Left lung (tissue), 10 donors: Measurements from ENCODE around the gene FGFR4. TPM values are rescaled to one million over a fixed set of nuclear protein-coding genes. Genes with fewer than 3 reads are reported as not detected.

Source experiments
- ATAC-seq: fragments of 200-7000 bp; cut with Tn5 transposase; one replicate; pipeline ENCODE4 v1.9.1; 2020; ENCODE audit warnings: moderate library complexity
- DNase-seq, 4 donors: peaks; one replicate each; pipeline ENCODE4 v3.0.0-alpha.2; 2013 to 2020
- H3K27ac ChIP-seq, 2 donors: fragments of 200-600 bp; sonication (generic) in 1 of 2; one replicate each; pipeline versions ENCODE4 v1.5.0 to v1.8.0; 2020 to 2021
- H3K27me3 ChIP-seq, 2 donors: fragments of 200-600 bp; sonication (generic) in 1 of 2; one replicate each; pipeline versions ENCODE4 v1.5.0 to v1.8.0; 2020 to 2021
- H3K36me3 ChIP-seq, 2 donors: fragments of 200-600 bp; sonication (generic) in 1 of 2; one replicate each; pipeline versions ENCODE4 v1.5.0 to v1.8.0; 2020 to 2021
- H3K4me1 ChIP-seq, 2 donors: fragments of 200-600 bp; one replicate each; pipeline ENCODE4 v1.8.0; 2021
- H3K4me3 ChIP-seq, 2 donors: fragments of 200-600 bp; sonication (generic) in 1 of 2; one replicate each; pipeline versions ENCODE4 v1.5.0 to v1.8.0; 2020 to 2021; ENCODE audit warnings: mild to moderate bottlenecking in 1 of 2
- H3K9me3 ChIP-seq, 2 donors: fragments of 200-600 bp; sonication (generic) in 1 of 2; one replicate each; pipeline versions ENCODE4 v1.5.0 to v1.8.0; 2020 to 2021
- intact Hi-C, 2 donors: fragments of 100-400 bp; cut with DNase I; formaldehyde crosslinking; loops; one replicate each; pipeline versions ENCODE4 v1.11.2 to v1.14.2; 2022
- polyA plus RNA-seq, 6 donors: library from polyadenylated mRNA; unstranded; fragments of 120-200 nt; gene quantifications; one replicate each; pipeline ENCODE4 v1.2.1, GENCODE V29; 2013; ENCODE audit not compliant: insufficient read length in 6 of 6
- total RNA-seq, 2 donors: library from RNA; stranded (reverse); fragmentation: NEBNext Ultra II Directional; extraction: Animal tissue kit (Norgen Biotek cat#: 25700); gene quantifications; one replicate each; pipeline ENCODE4 v1.2.1, GENCODE V29; 2021
- TF ChIP-seq, protein P1 (sequence below), 2 donors: fragments of 200-600 bp; sonication (generic) in 1 of 2; IDR thresholded peaks; one replicate each; pipeline versions ENCODE4 v1.5.0 to v1.8.0; 2021; ENCODE audit warnings: antibody characterized with exemption in 2 of 2
- donor health status: DM: no; HTN: yes; CAD: no.
- donor health status: DM: no; HTN: no; CAD: no.

Gene FGFR4
- total and polyA plus RNA-seq, 8 donors = 14.8 to 325 (median 198) TPM

DNA sequence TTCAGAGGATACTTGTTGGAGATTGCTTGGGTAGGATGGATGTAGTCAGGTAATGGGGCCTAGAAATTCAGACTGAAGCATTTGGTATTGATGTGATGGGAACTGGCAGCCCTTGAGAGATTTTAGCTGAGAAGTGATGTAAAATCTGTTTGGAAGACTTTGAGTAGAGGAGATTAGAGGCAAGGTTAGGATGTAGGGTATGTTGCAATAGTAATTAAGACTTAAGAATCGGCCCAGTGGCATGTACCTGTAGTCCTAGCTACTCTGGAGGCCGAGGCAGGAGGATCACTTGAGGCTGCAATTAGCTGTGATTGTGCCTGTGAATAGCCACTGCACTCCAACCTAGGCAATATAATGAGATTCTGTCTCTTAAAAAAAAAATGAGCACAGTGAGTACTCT is 53.6 kb downstream of the FGFR4 start:
- ATAC-seq (no peak), DNase-seq (no peak)
- Histone ChIP-seq H3K9me3 (no peaks in the 10 kb centered on the region), H3K4me3 (no peak overlapping the region), H3K27me3 (no peaks in the 10 kb centered on the region), H3K27ac (no peak overlapping the region), H3K4me1 (peaks cover 30 to 63% of the 10 kb centered on the region in 2 donors), H3K36me3 (peaks cover 0 to 77% of the 10 kb centered on the region in 2 donors)
- intact Hi-C loops = no loop called here
- TF ChIP-seq, protein P1, sequence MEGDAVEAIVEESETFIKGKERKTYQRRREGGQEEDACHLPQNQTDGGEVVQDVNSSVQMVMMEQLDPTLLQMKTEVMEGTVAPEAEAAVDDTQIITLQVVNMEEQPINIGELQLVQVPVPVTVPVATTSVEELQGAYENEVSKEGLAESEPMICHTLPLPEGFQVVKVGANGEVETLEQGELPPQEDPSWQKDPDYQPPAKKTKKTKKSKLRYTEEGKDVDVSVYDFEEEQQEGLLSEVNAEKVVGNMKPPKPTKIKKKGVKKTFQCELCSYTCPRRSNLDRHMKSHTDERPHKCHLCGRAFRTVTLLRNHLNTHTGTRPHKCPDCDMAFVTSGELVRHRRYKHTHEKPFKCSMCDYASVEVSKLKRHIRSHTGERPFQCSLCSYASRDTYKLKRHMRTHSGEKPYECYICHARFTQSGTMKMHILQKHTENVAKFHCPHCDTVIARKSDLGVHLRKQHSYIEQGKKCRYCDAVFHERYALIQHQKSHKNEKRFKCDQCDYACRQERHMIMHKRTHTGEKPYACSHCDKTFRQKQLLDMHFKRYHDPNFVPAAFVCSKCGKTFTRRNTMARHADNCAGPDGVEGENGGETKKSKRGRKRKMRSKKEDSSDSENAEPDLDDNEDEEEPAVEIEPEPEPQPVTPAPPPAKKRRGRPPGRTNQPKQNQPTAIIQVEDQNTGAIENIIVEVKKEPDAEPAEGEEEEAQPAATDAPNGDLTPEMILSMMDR (IDR thresholded peaks at IDR 0.05) = no peak

- ATAC-seq (no peak), DNase-seq (no peak)
- peaks cover 0 to 79% of the 10 kb centered on the region in 2 donors for H3K36me3 ChIP-seq
- no peaks in the 10 kb centered on the region for H3K27me3 ChIP-seq
- H3K4me1 ChIP-seq = peaks cover 18 to 52% of the 10 kb centered on the region in 2 donors
- TF ChIP-seq, protein P1 (IDR thresholded peaks at IDR 0.05) = no peak
- no peak overlapping the region for H3K4me3 ChIP-seq
- intact Hi-C loops = no loop called here
- no peaks in the 10 kb centered on the region for H3K9me3 ChIP-seq
- no peak overlapping the region for H3K27ac ChIP-seq
Measured at GRCh38 chr5:177141496-177141895, 54.8 kb downstream of the FGFR4 start.

GRCh38 chr5:177142098-177142611 is 55.4 kb downstream of the FGFR4 start:
- H3K27me3 ChIP-seq = no peaks in the 10 kb centered on the region
- no peak overlapping the region for H3K4me3 ChIP-seq
- TF ChIP-seq, protein P1 (IDR thresholded peaks at IDR 0.05) = no peak
- peaks cover 0 to 79% of the 10 kb centered on the region in 2 donors for H3K36me3 ChIP-seq
- intact Hi-C loops = no loop called here
- H3K27ac ChIP-seq = no peak overlapping the region
- H3K4me1 ChIP-seq = peaks cover 12 to 45% of the 10 kb centered on the region in 2 donors
- ATAC-seq (peak; percentile 33), DNase-seq (no peak)
- no peaks in the 10 kb centered on the region for H3K9me3 ChIP-seq

DNA sequence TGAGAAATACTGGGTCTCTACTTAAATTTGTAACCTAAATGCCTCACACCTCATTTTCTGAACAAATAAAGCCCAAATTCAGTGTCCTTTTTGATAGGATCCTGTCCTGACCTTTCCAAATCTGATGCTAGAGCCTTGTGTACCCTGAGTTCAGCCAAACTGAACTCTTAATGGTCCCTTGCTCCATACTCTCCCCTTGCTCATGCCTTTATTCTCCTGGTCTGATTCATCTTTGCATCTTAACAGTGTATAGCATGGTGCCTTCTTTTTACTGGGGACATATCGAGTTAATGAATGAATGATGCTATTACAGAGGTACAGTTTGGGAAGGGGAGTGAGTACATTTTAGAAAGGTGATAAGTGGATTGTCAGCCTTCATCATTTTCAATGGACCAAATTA is 56.1 kb downstream of the FGFR4 start:
- Histone ChIP-seq H3K27me3 (no peaks in the 10 kb centered on the region), H3K4me1 (peaks cover 7 to 39% of the 10 kb centered on the region in 2 donors), H3K9me3 (no peaks in the 10 kb centered on the region), H3K36me3 (peaks cover 0 to 79% of the 10 kb centered on the region in 2 donors), H3K27ac (no peak overlapping the region), H3K4me3 (no peak overlapping the region)
- intact Hi-C loops = no loop called here
- DNase-seq (no peak), ATAC-seq (no peak)
- TF ChIP-seq, protein P1 (IDR thresholded peaks at IDR 0.05) = no peak

- DNase-seq (peak in 2 of 4 donors; percentile 22 to 33), ATAC-seq (no peak)
- intact Hi-C loops = no loop called here
- peaks cover 0 to 4% of the 10 kb centered on the region in 2 donors for H3K4me1 ChIP-seq
- H3K36me3 ChIP-seq = peaks cover 0 to 99% of the 10 kb centered on the region in 2 donors
- no peaks in the 10 kb centered on the region for H3K9me3 ChIP-seq
- H3K4me3 ChIP-seq = no peak overlapping the region
- TF ChIP-seq, protein P1 (IDR thresholded peaks at IDR 0.05) = no peak
- H3K27ac ChIP-seq = no peak overlapping the region
- H3K27me3 ChIP-seq = no peaks in the 10 kb centered on the region
Measured at GRCh38 chr5:177146891-177147638, 60.4 kb downstream of the FGFR4 start.
